ENCODE measurements around the gene KDM4B.

The KDM4B gene

DNA sequence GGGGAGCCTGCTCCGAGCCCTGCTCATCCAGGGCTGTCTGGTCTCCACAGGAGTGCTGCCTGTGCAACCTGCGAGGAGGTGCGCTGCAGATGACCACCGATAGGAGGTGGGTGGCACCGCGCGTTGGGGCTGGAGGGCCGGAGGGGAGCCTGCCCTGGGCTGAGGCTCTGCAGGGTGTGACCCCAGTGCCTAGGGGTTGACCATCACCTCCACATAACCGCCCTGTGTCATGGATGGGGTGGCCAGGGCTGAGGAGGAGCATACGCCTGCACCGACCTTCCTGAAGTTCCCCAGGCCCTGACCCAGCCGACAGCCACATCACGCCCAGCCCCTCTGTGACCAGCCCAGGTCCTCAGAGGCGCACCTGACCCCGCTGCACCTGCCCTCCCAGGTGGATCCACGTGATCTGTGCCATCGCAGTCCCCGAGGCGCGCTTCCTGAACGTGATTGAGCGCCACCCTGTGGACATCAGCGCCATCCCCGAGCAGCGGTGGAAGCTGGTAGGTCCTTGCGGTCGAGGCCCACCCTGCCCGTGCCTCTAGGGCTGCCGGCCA is 168.7 kb downstream of the KDM4B start:
- no peaks in the 10 kb centered on the region for H3K4me1 ChIP-seq (ENCODE audit: control insufficient read depth, insufficient read depth, low read length)
- H3K4me3 ChIP-seq (ENCODE audit: low read length), result no peak overlapping the region
- H3K27me3 ChIP-seq (ENCODE audit: control insufficient read depth, insufficient read depth, low read length), result no peaks in the 10 kb centered on the region
- no peak overlapping the region for H3K9ac ChIP-seq (ENCODE audit: low read length)
- peaks cover 25% of the 10 kb centered on the region for H3K36me3 ChIP-seq (ENCODE audit: control insufficient read depth, insufficient read depth, low read length)
- no peak overlapping the region for H3K27ac ChIP-seq (ENCODE audit: low read depth, low read length)

DNA sequence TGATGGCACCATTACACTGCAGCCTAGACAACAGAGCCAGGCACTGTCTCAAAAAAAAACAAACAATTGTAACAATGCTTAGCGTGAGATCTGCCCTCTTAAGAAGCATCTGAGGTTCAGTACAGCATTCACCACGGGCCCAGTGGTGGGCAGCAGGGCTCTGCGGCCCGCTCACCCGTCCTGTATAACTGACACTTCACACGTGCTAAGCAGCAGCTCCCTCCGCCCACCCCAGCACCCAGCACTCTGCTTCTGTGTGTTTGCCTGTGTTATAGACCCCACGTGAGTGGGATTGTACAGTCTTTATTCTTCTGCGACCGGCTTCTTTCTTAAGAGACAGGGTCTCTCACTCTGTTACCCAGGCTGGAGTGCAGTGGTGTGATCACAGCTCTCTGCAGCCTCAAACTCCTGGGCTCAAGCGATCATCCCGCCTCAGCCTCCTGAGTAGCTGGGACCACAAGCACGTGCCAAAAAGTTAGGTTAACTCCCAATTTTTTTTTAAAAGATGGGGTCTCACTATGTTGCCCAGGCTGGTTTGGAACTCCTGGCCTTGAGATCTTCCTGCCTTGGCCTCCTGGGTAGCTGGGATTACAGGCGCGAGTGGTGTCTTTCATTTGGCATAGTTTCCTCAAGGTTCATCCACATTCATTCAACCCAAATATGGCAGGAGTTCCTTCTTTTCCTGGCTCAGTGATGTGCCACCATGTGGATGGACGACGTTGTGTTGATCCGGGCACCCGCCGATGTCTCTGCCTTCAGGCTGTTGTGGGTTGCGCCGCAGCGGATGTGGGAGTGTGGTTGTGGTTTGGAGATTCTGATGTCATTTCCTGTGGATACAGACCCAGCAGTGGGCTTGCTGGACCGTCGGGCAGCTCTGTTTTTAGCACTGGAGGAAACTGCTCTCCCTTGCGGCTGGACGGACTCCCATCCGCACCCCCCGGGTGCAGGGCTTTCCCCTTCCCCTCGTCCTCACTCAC is 170.0 kb downstream of the KDM4B start:
- no peaks in the 10 kb centered on the region for H3K4me1 ChIP-seq (ENCODE audit: control insufficient read depth, insufficient read depth, low read length)
- no peak overlapping the region for H3K9ac ChIP-seq (ENCODE audit: low read length)
- H3K27me3 ChIP-seq (ENCODE audit: control insufficient read depth, insufficient read depth, low read length), result no peaks in the 10 kb centered on the region
- no peak overlapping the region for H3K4me3 ChIP-seq (ENCODE audit: low read length)
- peaks cover 25% of the 10 kb centered on the region for H3K36me3 ChIP-seq (ENCODE audit: control insufficient read depth, insufficient read depth, low read length)
- no peak overlapping the region for H3K27ac ChIP-seq (ENCODE audit: low read depth, low read length)

DNA sequence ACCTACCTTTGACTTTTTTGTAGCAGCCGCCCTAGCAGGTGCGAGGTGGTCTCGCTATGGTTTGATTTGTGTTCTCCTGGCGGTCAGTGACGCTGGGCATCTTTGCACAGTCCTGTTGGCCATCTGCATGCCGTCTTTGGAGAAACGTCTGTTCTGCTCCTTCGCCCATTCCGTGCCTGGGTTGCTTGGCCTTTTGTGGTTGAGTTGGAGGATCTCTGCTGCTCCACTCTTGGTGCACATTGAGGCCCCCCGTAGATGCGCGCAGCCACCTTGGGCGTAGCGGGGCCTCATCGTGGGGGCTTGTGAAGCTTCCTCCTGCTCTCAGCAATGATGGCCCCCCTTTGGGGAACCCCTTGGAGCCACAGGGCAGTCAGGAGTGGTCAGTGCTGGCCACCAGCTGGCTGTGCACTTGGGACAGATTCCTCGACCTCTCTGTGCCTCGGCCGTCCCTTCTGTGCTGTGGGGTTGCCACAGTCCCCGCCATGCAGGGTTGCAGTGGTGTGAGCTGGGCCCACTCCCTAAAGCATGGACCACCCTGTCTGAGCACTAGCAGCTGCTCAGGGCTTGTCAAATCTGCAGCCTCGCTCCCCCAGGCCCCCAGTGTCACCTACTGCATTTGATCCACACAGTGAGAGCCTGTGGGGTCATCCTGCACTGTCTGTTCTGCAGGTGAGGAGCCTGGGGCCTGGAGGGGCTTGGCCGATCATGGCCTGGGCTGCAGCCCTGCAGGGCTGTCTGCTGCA is 170.8 kb downstream of the KDM4B start:
- Histone ChIP-seq H3K4me3 (ENCODE audit: low read length) (no peak overlapping the region), H3K4me1 (ENCODE audit: control insufficient read depth, insufficient read depth, low read length) (no peaks in the 10 kb centered on the region), H3K27me3 (ENCODE audit: control insufficient read depth, insufficient read depth, low read length) (no peaks in the 10 kb centered on the region), H3K36me3 (ENCODE audit: control insufficient read depth, insufficient read depth, low read length) (peaks cover 23% of the 10 kb centered on the region), H3K9ac (ENCODE audit: low read length) (no peak overlapping the region), H3K27ac (ENCODE audit: low read depth, low read length) (no peak overlapping the region)

GRCh38 chr19:5141129-5141849 is 172.4 kb downstream of the KDM4B start:
- Histone ChIP-seq H3K4me3 (ENCODE audit: low read length) (no peak overlapping the region), H3K27ac (ENCODE audit: low read depth, low read length) (no peak overlapping the region), H3K27me3 (ENCODE audit: control insufficient read depth, insufficient read depth, low read length) (no peaks in the 10 kb centered on the region), H3K36me3 (ENCODE audit: control insufficient read depth, insufficient read depth, low read length) (peaks cover 19% of the 10 kb centered on the region), H3K4me1 (ENCODE audit: control insufficient read depth, insufficient read depth, low read length) (no peaks in the 10 kb centered on the region), H3K9ac (ENCODE audit: low read length) (no peak overlapping the region)

DNA sequence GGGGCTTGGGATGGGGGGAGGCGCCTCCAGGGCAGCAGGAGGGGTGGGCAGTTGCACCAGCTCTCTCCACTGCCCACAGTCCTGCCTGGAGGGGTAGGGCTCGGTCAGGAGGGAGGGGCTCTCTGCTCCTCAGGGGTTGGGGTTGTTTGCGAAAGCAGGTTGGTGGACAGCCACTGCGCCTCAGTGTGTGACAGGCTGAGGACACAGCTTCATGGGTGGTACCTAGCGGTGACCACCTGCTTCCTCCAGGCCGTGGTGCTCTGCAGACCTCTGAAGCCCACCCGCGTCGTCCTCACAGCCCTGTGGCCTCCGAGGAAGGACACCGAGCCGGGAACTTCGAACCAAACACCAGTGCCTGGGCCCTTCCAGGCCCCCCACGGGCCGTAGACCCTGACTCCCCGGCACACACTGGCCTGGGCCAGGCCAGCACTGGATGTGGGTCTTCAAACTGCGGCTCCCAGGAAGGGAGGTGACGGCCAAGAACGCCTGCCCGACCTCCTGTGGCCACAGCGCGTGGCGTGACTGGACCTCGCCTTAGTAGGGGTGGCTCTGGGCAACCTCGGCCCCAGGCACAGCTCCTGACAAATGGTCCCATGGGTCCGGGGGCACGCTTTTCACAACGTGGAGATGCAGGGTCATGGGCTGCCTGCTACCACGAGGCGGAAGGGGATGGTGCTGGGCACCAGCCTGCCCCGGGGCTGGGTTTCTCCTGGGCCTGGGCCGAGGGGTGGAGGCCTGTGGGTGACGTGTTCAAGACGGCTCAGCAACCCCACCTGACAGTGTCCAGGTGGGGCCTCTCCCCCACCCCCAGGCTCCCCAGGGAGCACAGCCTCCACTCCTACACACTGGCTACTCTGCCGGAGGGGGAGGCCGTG is 173.2 kb downstream of the KDM4B start:
- H3K36me3 ChIP-seq (ENCODE audit: control insufficient read depth, insufficient read depth, low read length), result peaks cover 16% of the 10 kb centered on the region
- no peak overlapping the region for H3K4me3 ChIP-seq (ENCODE audit: low read length)
- no peak overlapping the region for H3K27ac ChIP-seq (ENCODE audit: low read depth, low read length)
- no peak overlapping the region for H3K9ac ChIP-seq (ENCODE audit: low read length)
- H3K4me1 ChIP-seq (ENCODE audit: control insufficient read depth, insufficient read depth, low read length), result no peaks in the 10 kb centered on the region
- no peaks in the 10 kb centered on the region for H3K27me3 ChIP-seq (ENCODE audit: control insufficient read depth, insufficient read depth, low read length)

DNA sequence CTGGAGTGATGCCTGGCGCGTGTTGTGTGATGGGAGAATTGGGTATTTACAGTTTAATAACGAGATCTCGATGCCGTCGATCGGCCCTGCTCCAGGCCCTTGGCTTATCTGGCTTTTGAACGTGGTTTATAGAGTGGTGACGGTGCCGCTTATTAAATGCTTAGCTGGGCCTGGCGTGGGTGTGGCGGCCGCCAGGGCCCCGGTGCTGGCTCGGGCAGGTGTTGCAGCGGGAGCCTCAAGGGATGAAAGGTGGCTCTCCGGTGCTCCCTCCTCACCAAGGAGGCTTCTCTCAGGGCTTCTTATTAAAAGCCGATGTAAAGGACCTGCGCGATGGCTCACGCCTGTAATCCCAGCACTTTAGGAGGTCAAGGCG is 173.8 kb downstream of the KDM4B start:
- Histone ChIP-seq H3K9ac (ENCODE audit: low read length) (no peak overlapping the region), H3K4me1 (ENCODE audit: control insufficient read depth, insufficient read depth, low read length) (no peaks in the 10 kb centered on the region), H3K27ac (ENCODE audit: low read depth, low read length) (no peak overlapping the region), H3K4me3 (ENCODE audit: low read length) (no peak overlapping the region), H3K27me3 (ENCODE audit: control insufficient read depth, insufficient read depth, low read length) (no peaks in the 10 kb centered on the region), H3K36me3 (ENCODE audit: control insufficient read depth, insufficient read depth, low read length) (peaks cover 12% of the 10 kb centered on the region)

GRCh38 chr19:5143471-5144411 is 174.8 kb downstream of the KDM4B start:
- no peak overlapping the region for H3K9ac ChIP-seq (ENCODE audit: low read length)
- H3K4me3 ChIP-seq (ENCODE audit: low read length), result no peak overlapping the region
- H3K27me3 ChIP-seq (ENCODE audit: control insufficient read depth, insufficient read depth, low read length), result no peaks in the 10 kb centered on the region
- no peak overlapping the region for H3K27ac ChIP-seq (ENCODE audit: low read depth, low read length)
- peaks cover 7% of the 10 kb centered on the region for H3K36me3 ChIP-seq (ENCODE audit: control insufficient read depth, insufficient read depth, low read length)
- no peaks in the 10 kb centered on the region for H3K4me1 ChIP-seq (ENCODE audit: control insufficient read depth, insufficient read depth, low read length)

DNA sequence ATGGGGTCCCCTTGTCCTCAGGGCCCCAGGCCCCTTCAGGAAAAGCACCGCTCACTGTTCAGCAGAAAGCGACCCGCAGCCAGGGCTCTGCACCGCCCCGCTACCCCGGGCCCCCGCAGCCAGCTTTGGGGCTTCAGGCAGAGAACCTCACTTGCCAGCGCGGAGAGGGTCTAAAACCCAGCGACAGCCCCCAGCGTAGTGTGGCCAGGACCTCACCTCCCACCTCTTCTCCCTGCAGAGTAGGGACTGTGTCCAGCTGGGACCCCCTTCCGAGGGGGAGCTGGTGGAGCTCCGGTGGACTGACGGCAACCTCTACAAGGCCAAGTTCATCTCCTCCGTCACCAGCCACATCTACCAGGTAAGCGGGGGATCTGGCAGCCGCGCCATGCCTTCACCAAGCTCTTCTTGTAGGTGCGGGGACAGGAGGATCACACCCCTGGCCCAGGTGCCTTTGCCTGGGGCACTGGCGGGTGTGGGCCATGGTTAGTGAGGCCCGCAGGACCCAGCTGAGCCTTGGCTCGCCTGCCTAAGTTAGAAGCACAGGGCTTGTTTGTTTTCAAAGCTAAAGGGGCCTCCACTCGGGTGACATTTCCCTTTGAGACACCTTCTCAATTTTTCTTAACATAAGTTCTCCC is 175.7 kb downstream of the KDM4B start:
- no peak overlapping the region for H3K4me3 ChIP-seq (ENCODE audit: low read length)
- H3K36me3 ChIP-seq (ENCODE audit: control insufficient read depth, insufficient read depth, low read length), result peaks cover 7% of the 10 kb centered on the region
- no peak overlapping the region for H3K27ac ChIP-seq (ENCODE audit: low read depth, low read length)
- no peaks in the 10 kb centered on the region for H3K4me1 ChIP-seq (ENCODE audit: control insufficient read depth, insufficient read depth, low read length)
- H3K27me3 ChIP-seq (ENCODE audit: control insufficient read depth, insufficient read depth, low read length), result no peaks in the 10 kb centered on the region
- no peak overlapping the region for H3K9ac ChIP-seq (ENCODE audit: low read length)

DNA sequence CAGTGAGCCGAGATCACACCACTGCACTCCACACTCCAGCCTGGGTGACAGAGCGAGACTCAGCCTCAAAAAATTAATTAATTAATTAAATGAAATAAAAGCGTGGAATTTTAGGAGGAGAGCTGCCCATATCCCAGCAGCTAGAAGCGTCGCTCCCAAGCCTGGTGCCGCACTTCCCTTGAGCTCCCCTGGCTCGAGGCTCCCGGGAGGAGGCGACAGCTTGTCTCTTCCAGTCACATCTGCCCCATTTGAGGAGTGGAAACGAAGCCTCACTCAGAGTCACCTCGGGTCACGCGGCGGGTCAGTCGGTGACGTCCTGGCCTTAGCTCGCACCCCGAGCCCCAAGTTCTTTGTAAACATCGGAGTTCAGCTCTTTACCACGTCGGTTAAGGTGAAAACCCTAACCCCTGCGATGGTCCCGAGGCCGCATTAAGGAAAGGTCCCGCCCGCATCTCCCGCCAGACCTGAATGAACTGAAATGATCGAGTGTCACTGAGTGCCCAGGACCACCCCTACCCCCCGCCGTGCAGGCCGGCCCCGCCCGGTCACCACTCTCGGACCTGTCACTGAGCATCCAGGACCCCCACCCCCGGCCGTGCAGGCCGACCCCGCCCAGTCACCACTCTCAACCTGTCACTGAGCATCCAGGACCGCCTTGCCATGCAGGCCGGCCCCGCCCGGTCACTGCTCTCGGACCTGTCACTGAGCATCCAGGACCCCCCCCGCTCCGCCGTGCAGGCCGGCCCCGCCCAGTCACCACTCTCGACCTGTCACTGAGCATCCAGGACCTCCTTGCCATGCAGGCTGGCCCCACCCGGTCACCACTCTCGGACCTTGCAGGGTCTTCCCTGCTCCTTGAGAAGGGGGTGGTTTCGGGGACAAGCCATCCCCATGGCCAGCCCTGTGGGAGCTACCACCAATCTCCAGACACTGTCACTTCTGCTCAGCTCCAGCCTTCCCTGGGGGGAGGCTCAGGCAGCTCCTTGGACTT is 176.9 kb downstream of the KDM4B start:
- Histone ChIP-seq H3K27ac (ENCODE audit: low read depth, low read length) (no peak overlapping the region), H3K36me3 (ENCODE audit: control insufficient read depth, insufficient read depth, low read length) (peaks cover 10% of the 10 kb centered on the region), H3K27me3 (ENCODE audit: control insufficient read depth, insufficient read depth, low read length) (no peaks in the 10 kb centered on the region), H3K9ac (ENCODE audit: low read length) (no peak overlapping the region), H3K4me1 (ENCODE audit: control insufficient read depth, insufficient read depth, low read length) (no peaks in the 10 kb centered on the region), H3K4me3 (ENCODE audit: low read length) (no peak overlapping the region)

Measured in rectal smooth muscle tissue (tissue), 1 donor.